OCI-M2 (cell line): ENCODE results near the gene HPD.

ENCODE experiments used
- DNase-seq: peaks from one replicate; lab custom pipeline; 2025; ENCODE audit not compliant: unreplicated experiment; lab: John Stamatoyannopoulos, UW

Gene HPD

GRCh38 chr12:121829250-121829918 is 29.3 kb downstream of the HPD start:
- no peak for DNase-seq

DNA sequence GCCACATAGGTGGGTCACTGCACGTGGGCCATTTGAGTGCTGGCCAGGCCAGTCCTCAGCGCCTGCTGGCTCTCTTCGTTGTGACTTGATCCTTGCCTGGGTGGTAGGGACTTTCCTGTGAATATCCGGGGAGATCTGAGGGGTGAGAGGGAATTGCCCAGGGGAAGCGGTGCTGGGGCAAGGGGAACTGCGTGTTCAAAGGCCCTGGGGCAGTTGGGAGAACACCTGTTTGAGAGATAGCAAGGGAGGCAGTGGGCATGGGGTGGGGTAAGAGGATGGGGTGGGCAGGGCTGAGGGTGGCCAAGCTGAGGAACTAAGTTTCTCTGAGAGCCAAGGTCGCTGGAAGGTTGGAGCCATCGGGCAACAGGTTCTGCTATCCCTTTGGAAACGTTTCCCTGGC is 29.8 kb downstream of the HPD start:
- no peak for DNase-seq

DNA sequence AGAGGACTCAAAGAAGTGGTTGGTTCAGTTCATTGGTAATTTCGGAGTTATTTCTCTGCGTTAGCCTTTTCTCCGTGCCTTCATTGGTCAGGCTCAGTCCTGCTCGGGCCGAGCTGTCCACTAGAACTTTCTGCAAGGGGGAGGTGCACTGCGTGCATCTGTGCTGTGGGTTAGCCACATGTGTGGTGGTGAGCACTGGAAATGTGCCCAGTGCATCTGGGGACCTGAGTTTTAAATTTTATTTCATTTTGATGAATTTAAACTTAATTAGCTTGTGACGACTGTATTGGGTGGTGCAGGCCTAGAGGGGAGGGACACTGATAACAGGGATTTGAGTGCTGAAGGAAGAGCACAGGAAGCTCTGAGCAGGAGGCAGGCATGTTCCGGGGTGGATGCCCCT is 30.4 kb downstream of the HPD start:
- DNase-seq = no peak

GRCh38 chr12:121827351-121828099 is 31.1 kb downstream of the HPD start:
- DNase-seq = no peak

GRCh38 chr12:121826318-121827150 is 32.1 kb downstream of the HPD start:
- no peak for DNase-seq

DNA sequence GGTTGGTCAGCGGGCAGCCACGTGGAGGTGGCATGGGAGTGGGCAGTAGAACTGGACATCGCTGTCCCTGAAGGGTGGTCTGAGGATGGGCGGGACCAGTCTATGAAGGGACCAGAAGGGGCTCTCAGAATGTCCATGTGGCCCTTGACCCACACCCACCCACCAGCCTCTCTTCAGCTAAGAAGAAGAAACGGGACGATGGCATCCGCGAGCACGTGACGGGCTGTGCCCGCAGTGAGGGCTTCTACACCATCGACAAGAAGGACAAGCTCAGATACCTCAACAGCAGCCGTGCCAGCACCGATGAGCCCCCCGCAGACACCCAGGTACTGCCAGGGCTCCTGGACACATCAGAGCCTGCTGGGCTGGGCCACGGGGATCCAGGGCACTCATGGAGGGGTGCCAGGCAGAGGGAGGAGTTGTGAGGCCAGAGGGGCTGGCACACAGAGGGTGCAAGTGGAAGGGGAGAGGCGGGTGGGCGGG is 33.6 kb downstream of the HPD start:
- no peak for DNase-seq

- no peak for DNase-seq
Measured at GRCh38 chr12:121823727-121824115, 34.9 kb downstream of the HPD start.

GRCh38 chr12:121823101-121823726 is 35.4 kb downstream of the HPD start:
- DNase-seq = no peak

DNA sequence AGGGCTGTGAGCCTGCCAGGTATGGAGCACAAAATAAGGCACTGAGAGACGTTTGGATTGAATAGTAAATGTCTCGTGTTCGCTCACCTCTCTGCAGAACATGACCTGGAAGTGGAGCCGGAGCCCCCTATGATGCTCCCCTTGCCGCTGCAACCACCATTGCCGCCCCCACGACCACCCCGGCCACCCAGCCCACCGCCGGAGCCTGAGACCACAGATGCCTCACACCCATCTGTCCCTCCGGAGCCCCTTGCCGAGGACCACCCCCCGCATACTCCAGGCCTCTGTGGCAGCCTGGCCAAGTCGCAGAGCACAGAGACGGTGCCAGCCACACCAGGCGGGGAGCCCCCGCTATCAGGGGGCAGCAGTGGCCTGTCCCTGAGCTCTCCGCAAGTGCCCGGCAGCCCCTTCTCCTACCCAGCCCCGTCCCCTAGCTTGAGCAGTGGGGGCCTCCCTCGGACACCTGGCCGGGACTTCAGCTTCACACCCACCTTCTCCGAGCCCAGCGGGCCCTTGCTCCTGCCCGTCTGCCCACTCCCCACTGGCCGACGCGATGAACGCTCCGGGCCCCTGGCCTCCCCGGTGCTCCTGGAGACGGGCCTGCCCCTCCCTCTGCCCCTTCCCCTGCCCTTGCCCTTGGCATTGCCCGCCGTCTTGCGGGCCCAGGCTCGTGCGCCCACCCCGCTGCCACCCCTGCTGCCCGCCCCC is 36.1 kb downstream of the HPD start:
- no peak for DNase-seq

DNA sequence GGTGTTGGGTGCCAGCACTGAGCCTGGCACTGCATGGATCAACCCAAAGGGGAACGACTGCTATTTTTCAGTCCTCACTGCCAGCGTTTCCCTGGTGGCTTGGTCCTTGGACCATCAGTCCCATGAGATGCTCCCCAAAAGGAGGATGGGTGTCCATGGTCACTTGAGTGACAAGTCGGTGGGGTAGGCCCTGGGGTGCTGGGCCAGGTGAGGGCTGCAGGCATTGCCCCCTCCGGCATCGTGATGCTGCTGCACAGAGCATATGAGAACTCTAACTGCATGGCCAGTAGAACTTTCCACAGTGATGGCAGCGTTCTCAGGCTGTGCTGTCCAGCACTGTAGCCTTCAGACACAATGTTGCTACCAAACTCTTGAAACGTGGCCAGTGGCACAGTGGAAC is 38.6 kb downstream of the HPD start:
- no peak for DNase-seq

DNA sequence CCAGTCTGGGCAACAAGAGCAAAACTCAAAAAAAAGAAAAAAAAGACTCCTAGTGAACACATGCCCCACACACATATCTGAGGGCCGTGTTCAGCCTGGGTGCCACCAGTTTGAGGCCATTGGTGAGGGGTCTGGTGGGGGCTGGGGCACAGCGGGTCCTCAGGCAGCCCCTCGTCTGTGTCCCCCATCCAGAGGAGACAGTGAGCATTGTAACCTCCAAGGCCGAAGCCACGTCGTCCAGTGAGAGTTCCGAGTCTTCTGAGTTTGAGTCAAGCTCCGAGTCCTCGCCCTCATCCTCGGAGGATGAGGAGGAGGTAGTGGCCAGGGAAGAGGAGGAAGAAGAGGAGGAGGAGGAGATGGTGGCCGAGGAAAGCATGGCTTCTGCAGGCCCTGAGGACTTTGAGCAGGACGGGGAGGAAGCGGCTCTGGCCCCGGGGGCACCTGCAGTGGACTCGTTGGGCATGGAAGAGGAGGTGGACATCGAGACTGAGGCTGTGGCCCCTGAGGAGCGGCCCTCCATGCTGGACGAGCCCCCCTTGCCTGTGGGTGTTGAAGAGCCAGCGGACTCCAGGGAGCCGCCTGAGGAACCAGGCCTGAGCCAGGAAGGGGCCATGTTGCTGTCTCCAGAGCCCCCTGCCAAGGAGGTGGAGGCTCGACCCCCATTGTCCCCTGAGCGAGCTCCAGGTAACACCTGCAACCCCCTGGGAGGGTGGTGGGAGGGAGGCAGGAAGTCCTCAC is 39.3 kb downstream of the HPD start:
- DNase-seq = no peak

GRCh38 chr12:121817648-121818043 is 41.0 kb downstream of the HPD start:
- DNase-seq = no peak

- no peak for DNase-seq
Measured at GRCh38 chr12:121816925-121817647, 41.6 kb downstream of the HPD start.

- DNase-seq = no peak
Measured at GRCh38 chr12:121815263-121815662, 43.4 kb downstream of the HPD start.

DNA sequence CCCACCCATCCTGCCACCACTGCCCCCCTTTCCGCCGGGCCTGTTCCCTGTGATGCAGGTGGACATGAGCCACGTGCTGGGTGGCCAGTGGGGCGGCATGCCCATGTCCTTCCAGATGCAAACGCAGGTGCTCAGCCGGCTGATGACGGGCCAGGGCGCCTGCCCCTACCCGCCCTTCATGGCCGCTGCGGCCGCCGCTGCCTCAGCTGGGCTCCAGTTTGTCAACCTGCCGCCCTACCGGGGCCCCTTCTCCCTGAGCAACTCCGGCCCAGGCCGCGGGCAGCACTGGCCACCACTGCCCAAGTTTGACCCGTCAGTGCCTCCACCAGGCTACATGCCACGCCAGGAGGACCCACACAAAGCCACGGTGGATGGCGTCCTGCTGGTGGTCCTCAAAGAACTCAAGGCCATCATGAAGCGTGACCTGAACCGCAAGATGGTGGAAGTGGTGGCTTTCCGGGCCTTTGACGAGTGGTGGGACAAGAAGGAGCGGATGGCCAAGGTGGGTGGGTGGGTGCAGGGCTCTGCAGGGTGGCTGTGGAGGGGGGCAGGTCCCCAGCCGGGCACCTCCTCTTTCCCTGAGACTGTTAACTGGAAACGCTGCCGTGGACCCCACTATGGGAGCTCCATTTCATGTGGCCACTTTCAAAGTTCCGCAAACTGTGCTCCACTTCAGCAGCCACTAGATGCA is 44.1 kb downstream of the HPD start:
- DNase-seq = no peak

GRCh38 chr12:121813951-121814350 is 44.7 kb downstream of the HPD start:
- DNase-seq = no peak

DNA sequence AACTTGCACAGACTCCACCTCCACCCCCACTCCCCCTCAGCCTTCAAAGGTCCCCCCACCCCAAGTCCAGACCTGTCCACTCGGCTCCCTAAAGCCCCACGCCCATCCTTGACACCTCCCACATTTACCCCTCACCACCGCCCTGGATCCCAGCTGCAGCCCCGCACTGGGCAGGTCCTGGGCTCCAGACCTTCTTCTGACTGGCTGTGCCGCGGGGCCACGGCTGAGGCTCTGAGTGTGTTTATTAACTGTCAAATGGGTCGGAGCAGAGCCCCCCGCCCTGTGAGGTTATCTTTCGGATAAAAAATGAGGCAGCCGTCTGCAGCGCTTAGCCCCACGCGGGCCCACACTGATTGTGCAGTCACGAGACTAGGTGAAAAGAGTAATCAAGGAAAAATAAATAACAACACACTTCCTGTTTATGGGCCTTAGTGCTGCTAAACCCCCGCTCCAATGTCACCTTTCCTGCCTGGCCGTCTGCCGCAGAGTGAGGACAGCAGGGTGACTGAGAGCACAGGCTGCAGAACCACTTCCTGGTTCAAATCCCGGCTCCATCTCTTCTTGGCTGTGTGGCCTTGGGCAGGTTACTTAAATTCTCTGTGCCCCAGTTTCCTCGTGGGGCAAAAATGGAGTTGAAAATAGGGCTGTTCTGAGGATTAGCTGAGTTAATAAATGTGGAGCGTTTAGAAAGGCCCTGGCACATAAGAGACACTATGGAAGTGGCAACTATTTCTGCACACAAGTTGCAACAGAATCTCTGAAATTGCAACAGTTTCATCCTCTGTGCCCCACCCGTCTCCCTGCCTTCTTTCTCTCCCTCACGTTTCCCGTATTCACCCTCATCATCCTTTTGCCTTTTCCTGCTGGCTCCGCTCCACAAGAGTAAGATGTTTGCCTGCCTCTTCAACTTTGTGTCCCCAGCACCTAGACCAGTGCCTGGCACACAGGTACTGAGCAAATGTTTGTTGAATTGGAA is 45.5 kb downstream of the HPD start:
- no peak for DNase-seq
